ENCODE results near the gene RHOT2.

RHOT2 gene

GRCh38 chr16:632486-633335, 35.2 kb upstream of the RHOT2 start:
- DNase-seq (ENCODE audit: low spot score): no peak

GRCh38 chr16:633336-634050, 34.4 kb upstream of the RHOT2 start:
- DNase-seq (ENCODE audit: low spot score): no peak

- DNase-seq (ENCODE audit: low spot score): no peak
Observed at GRCh38 chr16:634051-634670, 33.8 kb upstream of the RHOT2 start.

- DNase-seq (ENCODE audit: low spot score): no peak
Observed at GRCh38 chr16:634996-635395, 32.9 kb upstream of the RHOT2 start.

GRCh38 chr16:635573-636205, 32.2 kb upstream of the RHOT2 start:
- DNase-seq (ENCODE audit: low spot score): no peak

GRCh38 chr16:636206-637080, 31.5 kb upstream of the RHOT2 start, which contains the start of gene METTL26:
Gene METTL26, minus strand, starts transcription at chr16:636305. Its CDS starts 15 bp downstream, at chr16:636290.
- peak; percentile 87 for DNase-seq (ENCODE audit: low spot score)

- peak; percentile 90 for DNase-seq (ENCODE audit: low spot score)
Observed at GRCh38 chr16:637081-638018, 30.6 kb upstream of the RHOT2 start.

- no peak for DNase-seq (ENCODE audit: low spot score)
Observed at GRCh38 chr16:638034-638543, 29.8 kb upstream of the RHOT2 start.

GRCh38 chr16:638836-639235, 29.1 kb upstream of the RHOT2 start:
- DNase-seq (ENCODE audit: low spot score): no peak

- DNase-seq (ENCODE audit: low spot score): no peak
Observed at GRCh38 chr16:640614-641013, 27.3 kb upstream of the RHOT2 start.

- DNase-seq (ENCODE audit: low spot score): peak; percentile 86
Observed at GRCh38 chr16:641326-642188, 26.4 kb upstream of the RHOT2 start, which contains the start of gene MCRIP2. Gene MCRIP2, plus strand, starts transcription at chr16:641828. Its CDS starts 164 bp downstream, at chr16:641992.

- peak; percentile 44 for DNase-seq (ENCODE audit: low spot score)
Observed at GRCh38 chr16:642189-643049, 25.5 kb upstream of the RHOT2 start.

- no peak for DNase-seq (ENCODE audit: low spot score)
Observed at GRCh38 chr16:643050-643368, 24.9 kb upstream of the RHOT2 start.

GRCh38 chr16:644556-644955, 23.4 kb upstream of the RHOT2 start:
- DNase-seq (ENCODE audit: low spot score): no peak

GRCh38 chr16:645852-646678, 21.9 kb upstream of the RHOT2 start:
- peak; percentile 61 for DNase-seq (ENCODE audit: low spot score)

- DNase-seq (ENCODE audit: low spot score): no peak
Observed at GRCh38 chr16:646679-647172, 21.2 kb upstream of the RHOT2 start.
